ENCODE data around the gene HMGA1. TPM values are rescaled to one million over a fixed set of nuclear protein-coding genes. Genes with fewer than 3 reads are reported as not detected.

Gene HMGA1
- total RNA-seq, 1 experiment from 2014 or later, result 2,446 TPM

GRCh38 chr6:34248727-34249468, 12.2 kb downstream of the HMGA1 start, which contains the start of gene SMIM29 (continued):
- TF ChIP-seq TCF7 (CRISPR knock-in tag; IDR thresholded peaks at IDR 0.05; ENCODE audit: low read depth) (no peak), IRF1 (CRISPR knock-in tag; IDR thresholded peaks at IDR 0.05) (no peak), GTF2I (CRISPR knock-in tag; conservative IDR thresholded peaks at IDR 0.05) (no peak), ZNF219 (CRISPR knock-in tag; IDR thresholded peaks at IDR 0.05; ENCODE audit: borderline replicate concordance) (no peak), FOXJ3 (CRISPR knock-in tag; IDR thresholded peaks at IDR 0.05; ENCODE audit: borderline replicate concordance) (no peak), ERG (CRISPR knock-in tag; IDR thresholded peaks at IDR 0.05) (no peak), SMAD3 (CRISPR knock-in tag; IDR thresholded peaks at IDR 0.05; ENCODE audit: borderline replicate concordance) (no peak), ZMAT4 (CRISPR knock-in tag; IDR thresholded peaks at IDR 0.05) (no peak), KAT7 (CRISPR knock-in tag; IDR thresholded peaks at IDR 0.05; ENCODE audit: borderline replicate concordance) (no peak), ELF4 (CRISPR knock-in tag; IDR thresholded peaks at IDR 0.05; ENCODE audit: low read depth) (no peak), ATF6 (CRISPR knock-in tag; IDR thresholded peaks at IDR 0.05) (no peak), GABPB1 (CRISPR knock-in tag; IDR thresholded peaks at IDR 0.05) (peak; percentile 28; the same call in 1 of the 2 replicates), E2F4 (CRISPR knock-in tag; IDR thresholded peaks at IDR 0.05; ENCODE audit: borderline replicate concordance, low read depth) (no peak), ZNF121 (CRISPR knock-in tag; IDR thresholded peaks at IDR 0.05) (no peak), NFE2L1 (CRISPR knock-in tag; IDR thresholded peaks at IDR 0.05) (no peak), E2F1 (CRISPR knock-in tag; IDR thresholded peaks at IDR 0.05) (no peak), IRF2 (CRISPR knock-in tag; IDR thresholded peaks at IDR 0.05; ENCODE audit: borderline replicate concordance, low read depth) (no peak), SOX15 (CRISPR knock-in tag; IDR thresholded peaks at IDR 0.05) (no peak), CDX4 (CRISPR knock-in tag; IDR thresholded peaks at IDR 0.05; ENCODE audit: borderline replicate concordance) (no peak), RORB (CRISPR knock-in tag; IDR thresholded peaks at IDR 0.05) (no peak), ATF3 (CRISPR knock-in tag; conservative IDR thresholded peaks at IDR 0.05) (no peak), PRDM15 (CRISPR knock-in tag; IDR thresholded peaks at IDR 0.05) (peak; percentile 85), MAX (CRISPR knock-in tag; IDR thresholded peaks at IDR 0.05) (peak; percentile 81), ZBTB43 (CRISPR knock-in tag; IDR thresholded peaks at IDR 0.05) (peak; percentile 63; the same call in 1 of the 2 replicates)

All from WTC11 (cell line).